SH-SY5Y (cell line): Measurements from ENCODE around the gene MUC2.

Experiments
- GATA2 ChIP-seq: IDR thresholded peaks from 2 replicates; pipeline ENCODE4 v1.6.1; 2011; ENCODE audit warnings: mild to moderate bottlenecking, low read depth, low read length
- GATA3 ChIP-seq: IDR thresholded peaks from 2 replicates; pipeline ENCODE4 v1.6.1; 2011; ENCODE audit warnings: low read depth, mild to moderate bottlenecking, low read length, moderate library complexity

DNA sequence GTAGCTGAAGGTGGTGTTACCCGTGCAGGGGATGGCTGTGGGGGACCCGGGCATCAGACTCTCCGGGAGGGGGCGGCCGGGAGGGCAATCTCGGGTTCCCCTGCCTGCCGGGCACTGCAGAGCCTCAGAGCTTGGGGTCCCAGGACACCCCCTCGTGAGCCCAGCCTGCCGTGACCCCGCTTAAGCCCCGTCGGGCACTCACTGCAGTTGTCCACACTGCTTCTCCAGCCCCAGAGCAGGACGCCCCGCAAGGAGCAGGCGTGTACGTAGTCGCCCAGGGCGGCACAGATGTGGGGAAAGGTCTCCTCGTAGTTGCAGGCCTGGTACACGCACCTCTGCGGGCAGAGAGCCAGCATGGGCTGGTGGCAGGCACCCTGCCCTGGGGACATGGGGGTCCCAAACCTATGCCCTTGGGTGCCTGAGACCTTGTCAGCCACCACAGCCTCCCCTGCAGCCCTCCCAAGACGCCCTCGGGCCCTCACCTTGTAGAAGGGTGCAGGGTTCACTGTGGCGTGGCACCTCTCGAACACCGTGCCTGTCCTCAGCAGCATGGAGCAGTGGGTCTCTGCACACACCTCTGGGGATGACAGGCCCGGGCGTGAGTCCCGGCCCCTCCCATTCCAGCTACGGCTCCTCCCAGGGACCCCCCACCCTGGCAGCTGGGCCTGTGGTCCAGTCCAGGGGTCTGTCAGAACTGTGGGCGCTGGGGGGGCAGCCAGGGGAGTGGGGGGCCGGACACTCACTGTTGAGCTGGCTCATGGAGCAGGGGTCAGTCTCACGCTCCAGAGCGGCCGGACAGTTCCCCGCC lies 47.0 kb upstream of the MUC2 start:
- TF ChIP-seq GATA2 (no peak), GATA3 (no peak)
